Liver (tissue), 9 donors: ENCODE measurements around the gene SS18L1. TPM values are rescaled to one million over a fixed set of nuclear protein-coding genes. Genes with fewer than 3 reads are reported as not detected.

ENCODE experiments used
- DNase-seq: peaks from one replicate; pipeline ENCODE4 v3.0.0-alpha.2; 2017; ENCODE audit warnings: low spot score
- H3K27ac ChIP-seq, 2 donors: one replicate each; pipeline ENCODE4 v1.7.0; 2013; ENCODE audit warnings: inconsistent platforms in 2 of 2, low read length in 2 of 2, control low read depth in 1 of 2, low read depth in 1 of 2, mild to moderate bottlenecking in 1 of 2
- H3K27me3 ChIP-seq, 4 donors: one replicate each; pipeline versions ENCODE4 v1.6.1 to v1.7.0; 2013; ENCODE audit warnings: low read length in 3 of 4, inconsistent platforms in 1 of 4, mild to moderate bottlenecking in 1 of 4, moderate library complexity in 1 of 4; ENCODE audit not compliant: control insufficient read depth in 4 of 4, insufficient read depth in 4 of 4
- H3K36me3 ChIP-seq, 4 donors: one replicate each; pipeline versions ENCODE4 v1.6.1 to v1.7.0; 2013; ENCODE audit warnings: low read length in 3 of 4, mild to moderate bottlenecking in 3 of 4, low read depth in 1 of 4, moderate library complexity in 1 of 4; ENCODE audit not compliant: control insufficient read depth in 4 of 4, insufficient read depth in 3 of 4
- H3K4me1 ChIP-seq, 4 donors: one replicate each; pipeline versions ENCODE4 v1.6.1 to v1.7.0; 2013; ENCODE audit warnings: low read length in 3 of 4, mild to moderate bottlenecking in 3 of 4, moderate library complexity in 1 of 4; ENCODE audit not compliant: control insufficient read depth in 4 of 4, insufficient read depth in 4 of 4
- H3K4me3 ChIP-seq, 3 donors: one replicate each; pipeline versions ENCODE4 v1.6.1 to v1.7.0; 2013; ENCODE audit warnings: low read length in 3 of 3, control low read depth in 1 of 3, low read depth in 1 of 3, mild to moderate bottlenecking in 1 of 3
- H3K9ac ChIP-seq, 2 donors: one replicate each; pipeline ENCODE4 v1.7.0; 2013; ENCODE audit warnings: low read length in 2 of 2, mild to moderate bottlenecking in 2 of 2, moderate library complexity in 2 of 2, control low read depth in 1 of 2, low read depth in 1 of 2
- H3K9me3 ChIP-seq, 4 donors: one replicate each; pipeline versions ENCODE4 v1.6.1 to v1.7.0; 2013; ENCODE audit warnings: low read length in 3 of 4; ENCODE audit not compliant: control insufficient read depth in 4 of 4
- ATF3 ChIP-seq: IDR thresholded peaks from 2 replicates; pipeline ENCODE4 v1.6.1; 2016; ENCODE audit warnings: antibody characterized with exemption
- CTCF ChIP-seq: fragments of 150-350 bp; IDR thresholded peaks from 2 replicates; pipeline ENCODE4 v1.5.1; 2017; ENCODE audit warnings: improper control_type of control experiment, low read depth, low read length; ENCODE audit not compliant: missing input control
- EGR1 ChIP-seq, 2 donors: IDR thresholded peaks; 2 replicates each; pipeline ENCODE4 v1.6.1; 2016 to 2018; ENCODE audit warnings: antibody characterized with exemption in 2 of 2, low read depth in 2 of 2
- FOXA1 ChIP-seq: IDR thresholded peaks from 2 replicates; pipeline ENCODE4 v1.6.1; 2016; ENCODE audit warnings: antibody characterized with exemption
- FOXA2 ChIP-seq: IDR thresholded peaks from 2 replicates; pipeline ENCODE4 v1.6.1; 2016; ENCODE audit warnings: antibody characterized with exemption
- GABPA ChIP-seq, 2 donors: IDR thresholded peaks in 1 of 2; conservative IDR thresholded peaks in 1 of 2; 2 replicates each; pipeline ENCODE4 v1.6.1; 2016; ENCODE audit warnings: antibody characterized with exemption in 2 of 2, mild to moderate bottlenecking in 1 of 2, moderate library complexity in 1 of 2
- HNF4A ChIP-seq, 2 donors: conservative IDR thresholded peaks; 2 replicates each; pipeline ENCODE4 v1.6.1; 2016; ENCODE audit warnings: antibody characterized with exemption in 2 of 2, mild to moderate bottlenecking in 2 of 2
- HNF4G ChIP-seq: IDR thresholded peaks from 2 replicates; pipeline ENCODE4 v1.6.1; 2016; ENCODE audit warnings: antibody characterized with exemption
- JUND ChIP-seq, 2 donors: IDR thresholded peaks; 2 replicates each; pipeline ENCODE4 v1.6.1; 2016; ENCODE audit warnings: antibody characterized with exemption in 2 of 2
- MAX ChIP-seq: IDR thresholded peaks from 2 replicates; pipeline ENCODE4 v1.6.1; 2016; ENCODE audit warnings: antibody characterized with exemption
- NR2F2 ChIP-seq: IDR thresholded peaks from 2 replicates; pipeline ENCODE4 v1.6.1; 2016; ENCODE audit warnings: antibody characterized with exemption
- RAD21 ChIP-seq, 2 donors: IDR thresholded peaks; 2 replicates each; pipeline ENCODE4 v1.6.1; 2016; ENCODE audit warnings: antibody characterized with exemption in 2 of 2, mild to moderate bottlenecking in 2 of 2
- REST ChIP-seq: IDR thresholded peaks from 2 replicates; pipeline ENCODE4 v1.6.1; 2016; ENCODE audit warnings: antibody characterized with exemption, mild to moderate bottlenecking
- RXRA ChIP-seq, 2 donors: IDR thresholded peaks; 2 replicates each; pipeline ENCODE4 v1.6.1; 2017 to 2018; ENCODE audit warnings: antibody characterized with exemption in 2 of 2, mild to moderate bottlenecking in 1 of 2
- SP1 ChIP-seq: IDR thresholded peaks from 2 replicates; pipeline ENCODE4 v1.6.1; 2018; ENCODE audit warnings: antibody characterized with exemption, mild to moderate bottlenecking
- TAF1 ChIP-seq: conservative IDR thresholded peaks from 2 replicates; pipeline ENCODE4 v1.6.1; 2016; ENCODE audit warnings: antibody characterized with exemption, mild to moderate bottlenecking
- YY1 ChIP-seq: IDR thresholded peaks from 2 replicates; pipeline ENCODE4 v1.6.1; 2016; ENCODE audit warnings: antibody characterized with exemption, mild to moderate bottlenecking
- ZBTB33 ChIP-seq: IDR thresholded peaks from 2 replicates; pipeline ENCODE4 v1.6.1; 2016; ENCODE audit warnings: antibody characterized with exemption
- WGBS: extraction: QIAGEN DNeasy Blood & Tissue Kit; methylation state at CpG from one replicate; pipeline ENCODE4 v1.1.7; 2013; 5-methylcytosine and 5-hydroxymethylcytosine counted together
- polyA plus RNA-seq, 2 donors: library from polyadenylated mRNA; stranded (reverse) in 1 of 2; unstranded in 1 of 2; fragments of 200-250 nt in 1 of 2; fragments of >200 nt in 1 of 2; fragmentation: Nextera tagmentation in 1 of 2; extraction: Ambion mirVana in 1 of 2; gene quantifications; one replicate each; pipeline versions ENCODE4 v1.2.1 to v1.2.3, GENCODE V29; 2013 to 2015
- total RNA-seq, 2 donors: library from RNA; depleted of rRNA; stranded (reverse); fragments of >200 nt; gene quantifications; one replicate each; pipeline ENCODE4 v1.2.3, GENCODE V29; 2014
- donor health status: healthy.
- donor health status: healthy.
- donor health status: healthy.
- donor health status: healthy.
- donor health status: healthy.

The SS18L1 gene
- total and polyA plus RNA-seq, 4 donors = 6.1 to 24.3 (median 16.7) TPM

- no peak for TF ChIP-seq CTCF
- no peak for TF ChIP-seq ATF3
- no peak for TF ChIP-seq RXRA (IDR thresholded peaks at IDR 0.05)
- TF ChIP-seq GABPA (IDR thresholded peaks at IDR 0.05 in 1 of 2, conservative IDR thresholded peaks at IDR 0.05 in 1 of 2) = no peak
- no peak for TF ChIP-seq FOXA1
- no peak for TF ChIP-seq HNF4G
- no peak for TF ChIP-seq EGR1 (IDR thresholded peaks at IDR 0.05; ENCODE audit: low read depth in 2 of 2)
Measured at GRCh38 chr20:62133051-62133845, 10.3 kb upstream of the SS18L1 start (continued).

- Histone ChIP-seq H3K27me3 (no peaks in the 10 kb centered on the region), H3K9me3 (no peaks in the 10 kb centered on the region), H3K9ac (no peak overlapping the region), H3K4me3 (no peak overlapping the region), H3K4me1 (peaks cover 4 to 20% (median 14%) of the 10 kb centered on the region in 4 donors), H3K36me3 (peaks cover 19 to 78% (median 56%) of the 10 kb centered on the region in 4 donors), H3K27ac (peak overlapping the region in 1 of 2 donors; percentile 20)
- TF ChIP-seq EGR1 (IDR thresholded peaks at IDR 0.05; ENCODE audit: low read depth in 2 of 2) (no peak), GABPA (IDR thresholded peaks at IDR 0.05 in 1 of 2, conservative IDR thresholded peaks at IDR 0.05 in 1 of 2) (no peak), RAD21 (IDR thresholded peaks at IDR 0.05) (no peak), MAX (no peak), TAF1 (no peak), NR2F2 (no peak), FOXA1 (no peak), ATF3 (no peak), HNF4A (conservative IDR thresholded peaks at IDR 0.05) (no peak), YY1 (no peak), SP1 (no peak), HNF4G (no peak)
- WGBS = 93% methylated on average over 12 of the region's 12 CpGs
- no peak for DNase-seq
Measured at GRCh38 chr20:62133864-62134263, 9.7 kb upstream of the SS18L1 start.

- Histone ChIP-seq H3K27me3 (no peaks in the 10 kb centered on the region), H3K36me3 (peaks cover 25 to 79% (median 59%) of the 10 kb centered on the region in 4 donors), H3K9ac (no peak overlapping the region), H3K9me3 (no peaks in the 10 kb centered on the region), H3K27ac (peak overlapping the region in 1 of 2 donors; percentile 28), H3K4me3 (no peak overlapping the region), H3K4me1 (peaks cover 4 to 22% (median 14%) of the 10 kb centered on the region in 4 donors)
- peak; percentile 62 for DNase-seq
- 27% methylated on average over 11 of the region's 11 CpGs for WGBS
- peak; percentile 72 to 81 for TF ChIP-seq RXRA (IDR thresholded peaks at IDR 0.05)
- no peak for TF ChIP-seq FOXA1
- TF ChIP-seq YY1 = peak; percentile 72
- TF ChIP-seq EGR1 (IDR thresholded peaks at IDR 0.05; ENCODE audit: low read depth in 2 of 2) = no peak
- TF ChIP-seq GABPA (IDR thresholded peaks at IDR 0.05 in 1 of 2, conservative IDR thresholded peaks at IDR 0.05 in 1 of 2) = peak in 1 of 2 donors; percentile 28
- TF ChIP-seq MAX = no peak
- TF ChIP-seq ZBTB33 = peak; percentile 61
- no peak for TF ChIP-seq HNF4G
- peak; percentile 78 to 82 for TF ChIP-seq HNF4A (conservative IDR thresholded peaks at IDR 0.05)
- peak; percentile 68 for TF ChIP-seq REST
- TF ChIP-seq ATF3 = no peak
- TF ChIP-seq JUND (IDR thresholded peaks at IDR 0.05) = peak in 1 of 2 donors; percentile 49
- TF ChIP-seq RAD21 (IDR thresholded peaks at IDR 0.05) = peak; percentile 46 to 65
- TF ChIP-seq SP1 = peak; percentile 67
- TF ChIP-seq TAF1 = no peak
- no peak for TF ChIP-seq NR2F2
- peak; percentile 59 for TF ChIP-seq FOXA2
Measured at GRCh38 chr20:62134735-62135231, 8.8 kb upstream of the SS18L1 start.
